Prostate gland (tissue), 2 donors: ENCODE results near the gene SLC17A6. TPM values are rescaled to one million over a fixed set of nuclear protein-coding genes. Genes with fewer than 3 reads are reported as not detected.

Source experiments
- DNase-seq: peaks from one replicate; pipeline ENCODE4 v3.0.0-alpha.2; 2019; ENCODE audit warnings: low spot score
- H3K27ac ChIP-seq, 2 donors: fragments of 200-600 bp; sonication (generic); 2 replicates each; pipeline ENCODE4 v1.5.1; 2017 to 2019
- H3K27me3 ChIP-seq: fragments of 200-600 bp; sonication (generic); replicated peaks from 2 replicates; pipeline ENCODE4 v1.5.1; 2019; ENCODE audit not compliant: insufficient read depth
- H3K36me3 ChIP-seq, 2 donors: fragments of 200-600 bp; sonication (generic); 1 replicate in 1 of 2; 2 replicates in 1 of 2; pipeline versions ENCODE4 v1.5.1 to v1.8.1; 2017 to 2019
- H3K4me1 ChIP-seq: fragments of 200-600 bp; sonication (generic); replicated peaks from 2 replicates; pipeline ENCODE4 v1.5.1; 2019
- H3K4me3 ChIP-seq, 2 donors: fragments of 200-600 bp; sonication (generic); 2 replicates each; pipeline ENCODE4 v1.5.1; 2017 to 2019
- H3K9me3 ChIP-seq: fragments of 200-600 bp; sonication (generic); 2 replicates; pipeline ENCODE4 v1.5.1; 2017
- CTCF ChIP-seq, 4 experiments: fragments of 200-600 bp in 2 of 4; fragments of 450-650 bp in 2 of 4; sonication (generic) in 2 of 4; IDR thresholded peaks; 1 replicate in 3 of 4; 2 replicates in 1 of 4; pipeline ENCODE4 v1.5.1; 2016 to 2019; ENCODE audit warnings: antibody characterized with exemption in 4 of 4, mild to moderate bottlenecking in 2 of 4, moderate library complexity in 2 of 4
- POLR2A ChIP-seq: fragments of 450-650 bp; IDR thresholded peaks from one replicate; pipeline ENCODE4 v1.6.1; 2016; ENCODE audit warnings: antibody characterized with exemption, mild to moderate bottlenecking
- POLR2AphosphoS5 ChIP-seq: sonication (generic); formaldehyde crosslinking; IDR thresholded peaks from one replicate; pipeline ENCODE4 v1.6.1; 2017; ENCODE audit warnings: antibody characterized with exemption
- whole genome bisulfite sequencing: methylation state at CpG from one replicate; pipeline ENCODE4 v1.1.5; 2018; 5-methylcytosine and 5-hydroxymethylcytosine counted together
- intact Hi-C: fragments of 100-400 bp; cut with DNase I; formaldehyde crosslinking; loops from one replicate; pipeline ENCODE4 v1.14.2; 2022
- total RNA-seq, 2 donors: library from RNA; depleted of rRNA; stranded (reverse); fragments of >200 nt; gene quantifications; one replicate each; pipeline ENCODE4 v1.1.0, GENCODE V29; 2016

SLC17A6 gene
- not detected for total RNA-seq

DNA sequence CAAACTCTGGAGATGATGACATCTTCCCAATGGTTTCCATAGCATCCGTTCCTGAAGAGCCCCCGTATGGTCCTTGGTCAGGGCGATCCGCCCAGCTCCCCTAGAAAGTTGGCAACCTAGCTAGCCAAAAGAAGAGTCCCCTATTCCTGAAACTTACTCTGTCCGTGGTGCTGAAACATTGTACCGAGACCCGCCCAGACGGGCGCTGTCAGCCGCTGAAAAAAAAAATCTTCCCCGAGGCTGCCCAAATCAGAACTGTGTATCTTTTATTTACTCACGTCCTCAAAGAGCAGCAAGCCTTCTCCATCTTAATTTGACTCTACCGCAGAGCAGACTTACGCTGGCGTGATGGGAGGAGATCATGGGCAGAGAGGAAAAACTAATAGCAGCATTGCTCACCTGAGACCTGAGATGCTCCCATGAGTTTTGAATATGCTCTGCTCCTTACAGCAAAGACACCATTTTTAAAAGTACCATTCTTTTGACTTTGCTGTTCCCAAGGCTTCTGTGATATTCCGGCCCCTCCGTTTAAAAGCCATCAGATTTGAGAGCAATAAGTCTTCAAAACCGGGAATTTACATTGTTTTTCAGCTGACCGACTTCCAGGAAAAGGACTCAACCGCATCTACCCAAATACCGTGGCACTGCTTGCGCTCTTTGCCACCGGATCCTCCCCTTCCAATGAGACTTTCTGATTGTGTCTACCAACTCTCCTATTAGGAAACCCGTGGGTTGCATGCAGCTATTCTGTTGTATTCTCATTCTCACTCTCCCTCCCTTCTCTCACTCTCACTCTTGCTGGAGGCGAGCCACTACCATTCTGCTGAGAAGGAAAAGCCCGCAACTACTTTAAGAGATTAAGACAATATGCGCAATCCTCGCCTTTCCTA is at the start of gene SLC17A6:
SLC17A6 (plus strand) TSS at position 786 of the 890 bp plus-strand sequence. CDS start 153 bp downstream, outside the sequence.
- peaks cover 22% of the 10 kb centered on the region for H3K27me3 ChIP-seq
- H3K36me3 ChIP-seq = no peaks in the 10 kb centered on the region
- no peak within 1 kb of the TSS for H3K4me3 ChIP-seq
- 3% methylated on average over 28 of the region's 28 CpGs for WGBS
- intact Hi-C loops = no loop called here
- no peak for DNase-seq
- H3K27ac ChIP-seq = no peak within 1 kb of the TSS
- no peaks in the 10 kb centered on the region for H3K9me3 ChIP-seq
- H3K4me1 ChIP-seq = no peaks in the 10 kb centered on the region
- no peak for TF ChIP-seq POLR2A
- TF ChIP-seq POLR2AphosphoS5 = no peak
- no peak for TF ChIP-seq CTCF (IDR thresholded peaks at IDR 0.05)

GRCh38 chr11:22302368-22302767 is 35.8 kb upstream of the SLC17A6 start:
- no peaks in the 10 kb centered on the region for H3K36me3 ChIP-seq
- no peaks in the 10 kb centered on the region for H3K27me3 ChIP-seq
- DNase-seq = no peak
- intact Hi-C loops = loop anchor here (10.0 kb wide), 1 partner anchor 1658 kb away; no protein-coding TSS in a partner anchor
- H3K4me1 ChIP-seq = no peaks in the 10 kb centered on the region
- H3K9me3 ChIP-seq = no peaks in the 10 kb centered on the region
- no peak overlapping the region for H3K4me3 ChIP-seq
- TF ChIP-seq POLR2A (no peak), POLR2AphosphoS5 (no peak)
- H3K27ac ChIP-seq = no peak overlapping the region

DNA sequence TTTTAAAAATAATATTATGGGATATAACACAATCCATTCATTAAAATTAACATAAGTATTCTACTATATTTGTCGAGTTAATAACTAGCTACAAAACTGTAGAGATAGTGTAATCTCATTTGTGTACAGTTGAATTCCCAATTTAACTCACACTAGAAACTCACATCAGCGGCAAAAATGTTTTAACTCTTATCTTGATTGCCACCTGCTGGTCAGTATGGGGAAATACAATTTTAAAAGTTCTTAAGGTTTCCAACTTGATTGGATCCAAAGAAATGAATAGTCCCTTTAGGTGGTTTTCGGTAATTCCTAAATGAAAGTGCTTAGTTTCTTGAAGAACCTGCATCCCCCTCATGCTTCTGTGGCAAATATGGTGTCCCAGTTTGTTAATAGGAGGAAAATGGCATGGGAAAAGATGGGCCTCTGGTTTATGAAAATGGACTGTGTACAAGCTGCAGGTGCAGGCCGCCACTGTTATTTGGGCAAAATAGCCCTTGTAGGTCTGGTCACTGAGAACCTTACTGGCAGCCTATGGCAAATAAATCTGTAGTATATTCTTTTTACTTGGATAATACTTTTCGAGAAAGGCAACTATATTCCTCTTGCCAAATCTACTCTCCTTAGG is 33.7 kb upstream of the SLC17A6 start:
- no peak for DNase-seq
- Histone ChIP-seq H3K27ac (no peak overlapping the region), H3K27me3 (no peaks in the 10 kb centered on the region), H3K36me3 (no peaks in the 10 kb centered on the region), H3K4me1 (no peaks in the 10 kb centered on the region), H3K4me3 (no peak overlapping the region), H3K9me3 (no peaks in the 10 kb centered on the region)
- intact Hi-C loops = loop anchor here (2.0 to 10.0 kb wide), 2 partner anchors 134 to 1660 kb away; no protein-coding TSS in a partner anchor
- no peak for TF ChIP-seq POLR2AphosphoS5
- TF ChIP-seq CTCF (IDR thresholded peaks at IDR 0.05) = peak; percentile 27 to 82 (median 70)
- 47% methylated on average over 5 of the region's 5 CpGs for WGBS

DNA sequence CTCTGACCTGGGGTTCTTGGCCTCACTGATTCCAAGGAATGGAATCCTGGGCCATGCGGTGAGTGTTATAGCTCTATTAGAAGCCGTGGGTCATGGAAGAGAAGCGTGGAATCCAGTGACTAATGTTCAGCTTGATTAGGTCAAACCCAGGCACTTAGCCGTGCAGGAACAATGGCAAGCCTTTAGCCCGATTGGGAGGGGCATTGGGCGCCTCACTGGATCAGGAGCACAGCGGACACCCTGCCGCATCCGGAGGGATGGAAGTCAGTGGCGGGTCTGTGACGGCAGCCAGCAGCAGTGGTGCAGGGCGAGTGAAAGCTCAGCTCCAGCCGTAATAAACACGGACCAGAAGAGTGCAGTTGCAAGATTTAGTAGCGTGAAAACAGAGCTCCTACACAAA is 20.5 kb upstream of the SLC17A6 start:
- no peaks in the 10 kb centered on the region for H3K27me3 ChIP-seq
- 93% methylated on average over 15 of the region's 15 CpGs for WGBS
- intact Hi-C loops = no loop called here
- no peaks in the 10 kb centered on the region for H3K36me3 ChIP-seq
- no peak overlapping the region for H3K27ac ChIP-seq
- no peak overlapping the region for H3K4me3 ChIP-seq
- no peaks in the 10 kb centered on the region for H3K4me1 ChIP-seq
- no peak for DNase-seq
- no peak for TF ChIP-seq POLR2A
- no peaks in the 10 kb centered on the region for H3K9me3 ChIP-seq

DNA sequence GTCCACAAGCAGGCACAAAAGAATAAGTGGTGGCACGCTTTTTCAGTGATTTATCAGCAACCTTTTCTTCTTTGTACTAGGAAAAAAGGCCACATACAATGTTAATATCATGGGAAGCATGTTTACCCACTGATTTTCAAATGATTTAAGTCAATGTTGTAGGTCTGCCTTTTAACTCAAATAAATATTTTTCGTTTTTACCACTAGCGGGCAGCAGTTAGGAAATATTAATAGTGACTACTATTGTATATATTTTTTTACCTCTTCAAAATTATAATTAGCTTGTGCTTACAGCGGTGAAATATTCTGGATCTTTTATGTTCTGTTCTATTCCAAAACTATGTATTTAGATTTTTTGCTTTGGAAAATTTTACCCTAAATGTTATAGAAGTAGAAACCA is 6.4 kb upstream of the SLC17A6 start:
- Histone ChIP-seq H3K9me3 (no peaks in the 10 kb centered on the region), H3K27me3 (no peaks in the 10 kb centered on the region), H3K4me3 (no peak overlapping the region), H3K4me1 (no peaks in the 10 kb centered on the region), H3K27ac (no peak overlapping the region), H3K36me3 (no peaks in the 10 kb centered on the region)
- no peak for DNase-seq
- intact Hi-C loops = no loop called here
- WGBS = 67% methylated on average over 4 of the region's 4 CpGs
- TF ChIP-seq POLR2AphosphoS5 (no peak), CTCF (IDR thresholded peaks at IDR 0.05) (no peak), POLR2A (no peak)
